Measurements from ENCODE around the gene MON1B.

MON1B gene

GRCh38 chr16:77197747-77198146 is 6.8 kb downstream of the MON1B start:
- H3K4me3 ChIP-seq (ENCODE audit: low read depth, low read length): no peak overlapping the region
- no peaks in the 10 kb centered on the region for H3K9me3 ChIP-seq (ENCODE audit: control insufficient read depth, insufficient read depth, low read length)
- H3K9ac ChIP-seq (ENCODE audit: low read depth, low read length): no peak overlapping the region
- H3K4me1 ChIP-seq (ENCODE audit: control insufficient read depth, insufficient read depth, low read length): no peaks in the 10 kb centered on the region
- no peak overlapping the region for H3K27ac ChIP-seq (ENCODE audit: low read depth, low read length)
- peaks cover 70% of the 10 kb centered on the region for H3K36me3 ChIP-seq (ENCODE audit: control insufficient read depth, insufficient read depth, low read length)
- H3K27me3 ChIP-seq (ENCODE audit: control insufficient read depth, insufficient read depth, low read length): no peaks in the 10 kb centered on the region

GRCh38 chr16:77199211-77199610 is 8.2 kb downstream of the MON1B start, which contains the start of gene SYCE1L:
Gene SYCE1L, plus strand, starts transcription at chr16:77199408. Its CDS starts 44 bp downstream, at chr16:77199452.
- Histone ChIP-seq H3K9me3 (ENCODE audit: control insufficient read depth, insufficient read depth, low read length) (no peaks in the 10 kb centered on the region), H3K27ac (ENCODE audit: low read depth, low read length) (no peak within 1 kb of the TSS), H3K9ac (ENCODE audit: low read depth, low read length) (no peak within 1 kb of the TSS), H3K4me1 (ENCODE audit: control insufficient read depth, insufficient read depth, low read length) (no peaks in the 10 kb centered on the region), H3K36me3 (ENCODE audit: control insufficient read depth, insufficient read depth, low read length) (peaks cover 58% of the 10 kb centered on the region), H3K4me3 (ENCODE audit: low read depth, low read length) (no peak within 1 kb of the TSS), H3K27me3 (ENCODE audit: control insufficient read depth, insufficient read depth, low read length) (no peaks in the 10 kb centered on the region)

- H3K36me3 ChIP-seq (ENCODE audit: control insufficient read depth, insufficient read depth, low read length): no peaks in the 10 kb centered on the region
- H3K9ac ChIP-seq (ENCODE audit: low read depth, low read length): no peak overlapping the region
- H3K4me1 ChIP-seq (ENCODE audit: control insufficient read depth, insufficient read depth, low read length): peaks cover 19% of the 10 kb centered on the region
- H3K9me3 ChIP-seq (ENCODE audit: control insufficient read depth, insufficient read depth, low read length): no peaks in the 10 kb centered on the region
- H3K27me3 ChIP-seq (ENCODE audit: control insufficient read depth, insufficient read depth, low read length): 0 out of 2 replicates have a peak, but pooled peaks cover 1% of the 10 kb centered on the region
- H3K4me3 ChIP-seq (ENCODE audit: low read depth, low read length): no peak overlapping the region
- peak overlapping the region; percentile 21 for H3K27ac ChIP-seq (ENCODE audit: low read depth, low read length)
Observed at GRCh38 chr16:77206533-77206932, 15.5 kb downstream of the MON1B start.

- Histone ChIP-seq H3K27me3 (ENCODE audit: control insufficient read depth, insufficient read depth, low read length) (0 out of 2 replicates have a peak, but pooled peaks cover 3% of the 10 kb centered on the region), H3K27ac (ENCODE audit: low read depth, low read length) (peak overlapping the region; percentile 3)
Observed at GRCh38 chr16:77207030-77207429, 16.0 kb downstream of the MON1B start.

GRCh38 chr16:77208382-77208781 is 17.4 kb downstream of the MON1B start:
- 0 out of 2 replicates have a peak, but pooled peaks cover 3% of the 10 kb centered on the region for H3K27me3 ChIP-seq (ENCODE audit: control insufficient read depth, insufficient read depth, low read length)
- H3K4me1 ChIP-seq (ENCODE audit: control insufficient read depth, insufficient read depth, low read length): peaks cover 26% of the 10 kb centered on the region
- no peaks in the 10 kb centered on the region for H3K9me3 ChIP-seq (ENCODE audit: control insufficient read depth, insufficient read depth, low read length)
- no peak overlapping the region for H3K9ac ChIP-seq (ENCODE audit: low read depth, low read length)
- no peak overlapping the region for H3K27ac ChIP-seq (ENCODE audit: low read depth, low read length)
- H3K4me3 ChIP-seq (ENCODE audit: low read depth, low read length): no peak overlapping the region
- no peaks in the 10 kb centered on the region for H3K36me3 ChIP-seq (ENCODE audit: control insufficient read depth, insufficient read depth, low read length)

More at GRCh38 chr16:77207030-77207429, 16.0 kb downstream of the MON1B start:
- Histone ChIP-seq H3K4me3 (ENCODE audit: low read depth, low read length) (no peak overlapping the region), H3K9ac (ENCODE audit: low read depth, low read length) (no peak overlapping the region), H3K36me3 (ENCODE audit: control insufficient read depth, insufficient read depth, low read length) (no peaks in the 10 kb centered on the region), H3K9me3 (ENCODE audit: control insufficient read depth, insufficient read depth, low read length) (no peaks in the 10 kb centered on the region), H3K4me1 (ENCODE audit: control insufficient read depth, insufficient read depth, low read length) (peaks cover 22% of the 10 kb centered on the region)

- Histone ChIP-seq H3K4me3 (ENCODE audit: low read depth, low read length) (peak overlapping the region; percentile 83), H3K36me3 (ENCODE audit: control insufficient read depth, insufficient read depth, low read length) (no peaks in the 10 kb centered on the region), H3K9ac (ENCODE audit: low read depth, low read length) (peak overlapping the region; percentile 65), H3K9me3 (ENCODE audit: control insufficient read depth, insufficient read depth, low read length) (no peaks in the 10 kb centered on the region), H3K27ac (ENCODE audit: low read depth, low read length) (peak overlapping the region; percentile 67), H3K4me1 (ENCODE audit: control insufficient read depth, insufficient read depth, low read length) (peaks cover 12% of the 10 kb centered on the region), H3K27me3 (ENCODE audit: control insufficient read depth, insufficient read depth, low read length) (0 out of 2 replicates have a peak, but pooled peaks cover 3% of the 10 kb centered on the region)
Observed at GRCh38 chr16:77211880-77212740, 21.1 kb downstream of the MON1B start.

- peak overlapping the region; percentile 67 for H3K27ac ChIP-seq (ENCODE audit: low read depth, low read length)
- H3K9ac ChIP-seq (ENCODE audit: low read depth, low read length): peak overlapping the region; percentile 65
- H3K9me3 ChIP-seq (ENCODE audit: control insufficient read depth, insufficient read depth, low read length): no peaks in the 10 kb centered on the region
- no peaks in the 10 kb centered on the region for H3K36me3 ChIP-seq (ENCODE audit: control insufficient read depth, insufficient read depth, low read length)
- H3K27me3 ChIP-seq (ENCODE audit: control insufficient read depth, insufficient read depth, low read length): 0 out of 2 replicates have a peak, but pooled peaks cover 3% of the 10 kb centered on the region
- peaks cover 12% of the 10 kb centered on the region for H3K4me1 ChIP-seq (ENCODE audit: control insufficient read depth, insufficient read depth, low read length)
- peak overlapping the region; percentile 83 for H3K4me3 ChIP-seq (ENCODE audit: low read depth, low read length)
Observed at GRCh38 chr16:77212741-77213541, 22.0 kb downstream of the MON1B start.

GRCh38 chr16:77213542-77214106 is 22.6 kb downstream of the MON1B start:
- Histone ChIP-seq H3K9me3 (ENCODE audit: control insufficient read depth, insufficient read depth, low read length) (no peaks in the 10 kb centered on the region), H3K9ac (ENCODE audit: low read depth, low read length) (no peak overlapping the region), H3K36me3 (ENCODE audit: control insufficient read depth, insufficient read depth, low read length) (no peaks in the 10 kb centered on the region), H3K4me1 (ENCODE audit: control insufficient read depth, insufficient read depth, low read length) (peaks cover 12% of the 10 kb centered on the region), H3K4me3 (ENCODE audit: low read depth, low read length) (peak overlapping the region; percentile 83; the same call in 1 of the 2 replicates), H3K27ac (ENCODE audit: low read depth, low read length) (peak overlapping the region; percentile 67), H3K27me3 (ENCODE audit: control insufficient read depth, insufficient read depth, low read length) (0 out of 2 replicates have a peak, but pooled peaks cover 3% of the 10 kb centered on the region)

GRCh38 chr16:77214411-77215138 is 23.6 kb downstream of the MON1B start:
- Histone ChIP-seq H3K27me3 (ENCODE audit: control insufficient read depth, insufficient read depth, low read length) (0 out of 2 replicates have a peak, but pooled peaks cover 3% of the 10 kb centered on the region), H3K9me3 (ENCODE audit: control insufficient read depth, insufficient read depth, low read length) (no peaks in the 10 kb centered on the region), H3K4me1 (ENCODE audit: control insufficient read depth, insufficient read depth, low read length) (peaks cover 12% of the 10 kb centered on the region), H3K9ac (ENCODE audit: low read depth, low read length) (no peak overlapping the region), H3K36me3 (ENCODE audit: control insufficient read depth, insufficient read depth, low read length) (no peaks in the 10 kb centered on the region), H3K27ac (ENCODE audit: low read depth, low read length) (no peak overlapping the region), H3K4me3 (ENCODE audit: low read depth, low read length) (no peak overlapping the region)

- Histone ChIP-seq H3K27me3 (ENCODE audit: control insufficient read depth, insufficient read depth, low read length) (no peaks in the 10 kb centered on the region), H3K9me3 (ENCODE audit: control insufficient read depth, insufficient read depth, low read length) (no peaks in the 10 kb centered on the region), H3K9ac (ENCODE audit: low read depth, low read length) (no peak overlapping the region), H3K27ac (ENCODE audit: low read depth, low read length) (no peak overlapping the region), H3K36me3 (ENCODE audit: control insufficient read depth, insufficient read depth, low read length) (no peaks in the 10 kb centered on the region), H3K4me3 (ENCODE audit: low read depth, low read length) (no peak overlapping the region), H3K4me1 (ENCODE audit: control insufficient read depth, insufficient read depth, low read length) (0 out of 2 replicates have a peak, but pooled peaks cover 8% of the 10 kb centered on the region)
Observed at GRCh38 chr16:77219437-77219836, 28.4 kb downstream of the MON1B start.

Measured in HUES48 (cell line).